Epithelial cell of esophagus (primary cell): Measurements from ENCODE around the gene SLC16A11.

ENCODE experiments used
- DNase-seq: peaks from one replicate; pipeline ENCODE4 v3.0.0; 2010; ENCODE audit warnings: low read depth
- H3K4me3 ChIP-seq: 2 replicates; pipeline ENCODE4 v1.5.1; 2011; ENCODE audit warnings: mild to moderate bottlenecking, low read length, control low read depth
- CTCF ChIP-seq: IDR thresholded peaks from 2 replicates; pipeline ENCODE4 v1.5.1; 2011; ENCODE audit warnings: low read depth, mild to moderate bottlenecking, low read length, control low read depth, inconsistent platforms; ENCODE audit not compliant: insufficient read depth; ENCODE audit errors: missing control alignments

SLC16A11 gene

DNA sequence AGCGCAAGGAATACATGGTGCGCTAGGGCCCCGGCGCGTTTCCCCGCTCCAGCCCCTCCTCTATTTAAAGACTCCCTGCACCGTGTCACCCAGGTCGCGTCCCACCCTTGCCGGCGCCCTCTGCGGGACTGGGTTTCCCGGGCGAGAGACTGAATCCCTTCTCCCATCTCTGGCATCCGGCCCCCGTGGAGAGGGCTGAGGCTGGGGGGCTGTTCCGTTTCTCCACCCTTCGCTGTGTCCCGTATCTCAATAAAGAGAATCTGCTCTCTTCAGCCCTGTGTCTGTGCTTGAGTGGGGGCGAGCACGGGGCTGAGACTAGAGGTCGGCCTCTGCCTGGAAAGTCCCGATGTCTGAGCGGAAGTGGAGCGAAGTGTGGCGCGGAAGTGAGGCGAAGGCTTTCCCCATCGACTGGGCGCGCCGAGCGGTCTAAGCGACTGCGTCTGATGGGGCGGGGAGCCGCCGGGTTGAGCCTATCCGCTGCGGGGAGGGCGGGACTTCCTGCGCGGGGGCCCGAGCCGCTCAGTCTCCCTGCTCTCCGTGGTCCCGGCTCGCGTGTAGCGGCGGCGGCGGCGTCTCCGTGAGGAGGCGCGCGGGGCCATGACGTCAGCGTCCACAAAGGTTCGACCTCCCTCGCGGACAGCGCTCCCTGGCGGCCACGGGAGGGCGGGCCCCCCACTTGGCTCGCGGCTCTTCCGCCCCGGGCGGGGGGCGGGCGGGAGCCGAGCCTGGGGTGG, 29.5 kb downstream of the SLC16A11 start:
- peak; percentile 98 for DNase-seq
- peak; percentile 26 for TF ChIP-seq CTCF
- H3K4me3 ChIP-seq, result peak overlapping the region; percentile 94

DNA sequence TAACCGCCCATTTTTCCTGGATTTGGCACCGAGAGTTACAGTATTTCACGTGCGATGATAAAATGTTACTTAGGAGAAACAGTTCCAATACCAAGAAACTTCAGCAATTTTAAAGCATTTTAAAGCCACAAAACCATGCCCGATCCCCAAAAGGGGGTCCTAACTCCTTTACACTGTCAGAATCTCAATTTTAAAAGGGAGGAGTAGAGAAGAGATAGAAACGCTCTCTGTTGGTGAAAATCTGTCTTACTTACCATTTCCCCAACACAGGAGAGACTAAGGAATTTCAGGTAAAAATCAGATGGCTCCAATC, 32.0 kb downstream of the SLC16A11 start:
- no peak for TF ChIP-seq CTCF
- H3K4me3 ChIP-seq, result peak overlapping the region; percentile 94

GRCh38 chr17:7011415-7011814, 32.5 kb downstream of the SLC16A11 start:
- TF ChIP-seq CTCF, result no peak
- DNase-seq, result no peak
- peak overlapping the region; percentile 94 for H3K4me3 ChIP-seq

More for the DNA sequence above, 32.0 kb downstream of the SLC16A11 start:
- no peak for DNase-seq

DNA sequence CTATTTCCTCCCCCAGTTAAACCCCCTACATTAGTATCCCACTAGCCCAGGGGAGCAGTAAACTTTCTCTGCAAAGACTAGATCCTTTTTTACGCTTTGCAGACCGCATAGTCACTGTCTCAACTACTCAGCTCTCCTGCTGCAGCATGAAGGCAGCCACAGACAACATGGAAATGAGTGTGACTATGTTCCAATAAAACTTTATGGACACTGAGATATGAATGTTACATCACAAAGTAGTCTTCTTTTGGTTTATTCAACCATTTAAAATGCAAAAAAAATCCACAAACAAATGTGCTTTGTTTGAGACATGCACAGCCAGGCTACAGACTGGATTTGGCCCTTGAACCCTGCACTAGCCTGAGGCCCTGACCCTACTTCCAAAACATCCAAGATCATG, 33.4 kb downstream of the SLC16A11 start:
- TF ChIP-seq CTCF, result no peak
- H3K4me3 ChIP-seq, result no peak overlapping the region
- DNase-seq, result no peak

DNA sequence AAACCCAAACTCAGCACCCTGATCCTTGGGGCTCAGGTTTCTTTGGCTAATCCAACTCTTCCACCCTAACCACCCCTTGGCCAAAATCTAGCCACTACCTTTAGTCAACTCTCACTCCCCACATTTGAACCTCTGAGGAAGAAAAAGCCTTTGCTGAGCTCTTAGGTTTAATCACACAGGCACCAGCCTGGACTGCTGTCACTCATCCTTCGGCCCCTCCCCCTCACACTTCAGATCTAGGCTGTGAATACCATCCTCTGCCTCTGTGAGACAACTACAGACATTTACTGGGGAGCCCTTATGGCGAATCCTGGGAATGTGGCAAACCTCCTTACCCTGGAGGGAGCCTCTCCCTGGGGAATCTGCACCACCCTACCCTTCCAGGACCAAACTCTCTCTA, 36.7 kb downstream of the SLC16A11 start:
- H3K4me3 ChIP-seq, result no peak overlapping the region
- DNase-seq, result no peak
- TF ChIP-seq CTCF, result no peak

GRCh38 chr17:7005716-7006115, 38.2 kb downstream of the SLC16A11 start:
- no peak overlapping the region for H3K4me3 ChIP-seq
- DNase-seq, result no peak
- TF ChIP-seq CTCF, result no peak

- DNase-seq, result peak; percentile 73
- peak; percentile 68 for TF ChIP-seq CTCF
- no peak overlapping the region for H3K4me3 ChIP-seq
These were observed 39.3 kb downstream of the SLC16A11 start for GRCh38 chr17:7004398-7005253.
